Activated T-helper 9 cell treated with anti-CD3 and anti-CD28 coated beads, Interleukin-2, amount 50 U/mL, for 16 hours (primary cell): ENCODE results near the gene KRT77.
A peak's percentile ranks its signal among the peaks of the same experiment; 100 is the strongest.
"Not testable (repeated sequence)": the region's sequence is repeated elsewhere in the genome, so short reads cannot be mapped to it uniquely, and the experiment has no call there.

Experiments
- DNase-seq: peaks from one replicate; pipeline ENCODE4 v3.0.0-alpha.2; 2020; ENCODE audit warnings: low read depth

KRT77 gene

GRCh38 chr12:52703424-52703823 is at the start of gene KRT77:
KRT77 (minus strand) TSS chr12:52703524; CDS start chr12:52703434, 90 bp downstream.
- no peak for DNase-seq

- DNase-seq = no peak
Observed at GRCh38 chr12:52752516-52752915, 49.2 kb upstream of the KRT77 start.

- DNase-seq = no peak
Observed at GRCh38 chr12:52751795-52752194, 48.5 kb upstream of the KRT77 start.

- not testable (repeated sequence) for DNase-seq
Observed at GRCh38 chr12:52750532-52750931, 47.2 kb upstream of the KRT77 start.

- DNase-seq = no peak
Observed at GRCh38 chr12:52749827-52750226, 46.5 kb upstream of the KRT77 start.

- DNase-seq = no peak
Observed at GRCh38 chr12:52748578-52748977, 45.3 kb upstream of the KRT77 start.

- DNase-seq = no peak
Observed at GRCh38 chr12:52745554-52745953, 42.2 kb upstream of the KRT77 start.

- no peak for DNase-seq
Observed at GRCh38 chr12:52744493-52745156, 41.3 kb upstream of the KRT77 start.

GRCh38 chr12:52742822-52743457 is 39.6 kb upstream of the KRT77 start:
- no peak for DNase-seq

- no peak for DNase-seq
Observed at GRCh38 chr12:52742196-52742580, 38.9 kb upstream of the KRT77 start.

- peak; percentile 5 for DNase-seq
Observed at GRCh38 chr12:52741375-52742195, 38.3 kb upstream of the KRT77 start.

GRCh38 chr12:52740584-52740983 is 37.3 kb upstream of the KRT77 start:
- DNase-seq = no peak

GRCh38 chr12:52739963-52740362 is 36.6 kb upstream of the KRT77 start:
- DNase-seq = no peak

- DNase-seq = no peak
Observed at GRCh38 chr12:52735816-52736632, 32.7 kb upstream of the KRT77 start.

- DNase-seq = no peak
Observed at GRCh38 chr12:52735106-52735505, 31.8 kb upstream of the KRT77 start.

GRCh38 chr12:52730793-52731192 is 27.5 kb upstream of the KRT77 start:
- DNase-seq = no peak

- DNase-seq = no peak
Observed at GRCh38 chr12:52730383-52730782, 27.1 kb upstream of the KRT77 start.

GRCh38 chr12:52729147-52729546 is 25.8 kb upstream of the KRT77 start:
- no peak for DNase-seq

GRCh38 chr12:52728374-52728773 is 25.1 kb upstream of the KRT77 start:
- DNase-seq = no peak

GRCh38 chr12:52727037-52727436 is 23.7 kb upstream of the KRT77 start:
- no peak for DNase-seq

GRCh38 chr12:52726451-52726850 is 23.1 kb upstream of the KRT77 start:
- DNase-seq = no peak

GRCh38 chr12:52724384-52724783 is 21.1 kb upstream of the KRT77 start:
- DNase-seq = no peak
